Bronchial epithelial cell (primary cell): ENCODE measurements around the gene MYO3A. TPM values are rescaled to one million over a fixed set of nuclear protein-coding genes. Genes with fewer than 3 reads are reported as not detected.
"Not testable (repeated sequence)": the region's sequence is repeated elsewhere in the genome, so short reads cannot be mapped to it uniquely, and the experiment has no call there.

ENCODE experiments used
- DNase-seq: peaks from one replicate; pipeline ENCODE4 v3.0.0-alpha.2; 2010; ENCODE audit warnings: low read depth
- FAIRE-seq: peaks from 2 replicates; lab custom pipeline; 2011; peaks lifted over from hg19 to GRCh38; lab: Jason Lieb, UNC
- H3K27me3 ChIP-seq: 2 replicates; pipeline ENCODE4 v1.5.1; 2011; ENCODE audit warnings: low read length; ENCODE audit not compliant: control insufficient read depth, insufficient read depth
- H3K36me3 ChIP-seq: 2 replicates; pipeline ENCODE4 v1.5.1; 2011; ENCODE audit warnings: low read length; ENCODE audit not compliant: control insufficient read depth, insufficient read depth
- H3K4me3 ChIP-seq: 2 replicates; pipeline ENCODE4 v1.5.1; 2011; ENCODE audit warnings: mild to moderate bottlenecking, low read depth, low read length, control low read depth
- total RNA-seq: library from RNA; depleted of rRNA; stranded (reverse); fragments of >200 nt; gene quantifications from 2 replicates; pipeline ENCODE4 v1.2.1, GENCODE V29; 2014
- TF ChIP-seq, protein P1 (sequence below): IDR thresholded peaks from 2 replicates; pipeline ENCODE4 v1.5.1; 2011; ENCODE audit warnings: mild to moderate bottlenecking, moderate library complexity, low read length, control low read depth, inconsistent platforms; ENCODE audit not compliant: insufficient read depth, severe bottlenecking

The MYO3A gene
- total RNA-seq, 1 donor from 2014 or later, result not detected

DNA sequence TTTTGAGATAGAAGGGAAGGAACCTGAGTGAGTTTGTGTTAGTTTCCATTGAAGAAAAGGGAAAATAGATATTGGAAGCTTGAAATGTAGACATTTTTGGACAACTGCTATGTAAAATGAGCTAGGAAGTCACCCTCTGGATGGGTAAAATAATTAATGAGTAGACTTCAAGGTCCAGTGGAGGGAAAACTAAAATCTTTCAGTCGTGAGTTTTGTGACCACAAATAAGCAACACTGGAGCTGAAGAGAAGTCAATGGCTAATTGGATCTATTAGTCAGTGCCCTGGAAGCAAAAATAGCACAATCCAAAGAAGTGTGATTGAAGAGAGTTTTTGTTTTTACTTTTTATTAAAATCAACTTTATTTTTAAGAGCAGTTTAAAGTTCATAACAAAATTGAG lies 123.4 kb downstream of the MYO3A start:
- no peak for DNase-seq
- TF ChIP-seq, protein P1, sequence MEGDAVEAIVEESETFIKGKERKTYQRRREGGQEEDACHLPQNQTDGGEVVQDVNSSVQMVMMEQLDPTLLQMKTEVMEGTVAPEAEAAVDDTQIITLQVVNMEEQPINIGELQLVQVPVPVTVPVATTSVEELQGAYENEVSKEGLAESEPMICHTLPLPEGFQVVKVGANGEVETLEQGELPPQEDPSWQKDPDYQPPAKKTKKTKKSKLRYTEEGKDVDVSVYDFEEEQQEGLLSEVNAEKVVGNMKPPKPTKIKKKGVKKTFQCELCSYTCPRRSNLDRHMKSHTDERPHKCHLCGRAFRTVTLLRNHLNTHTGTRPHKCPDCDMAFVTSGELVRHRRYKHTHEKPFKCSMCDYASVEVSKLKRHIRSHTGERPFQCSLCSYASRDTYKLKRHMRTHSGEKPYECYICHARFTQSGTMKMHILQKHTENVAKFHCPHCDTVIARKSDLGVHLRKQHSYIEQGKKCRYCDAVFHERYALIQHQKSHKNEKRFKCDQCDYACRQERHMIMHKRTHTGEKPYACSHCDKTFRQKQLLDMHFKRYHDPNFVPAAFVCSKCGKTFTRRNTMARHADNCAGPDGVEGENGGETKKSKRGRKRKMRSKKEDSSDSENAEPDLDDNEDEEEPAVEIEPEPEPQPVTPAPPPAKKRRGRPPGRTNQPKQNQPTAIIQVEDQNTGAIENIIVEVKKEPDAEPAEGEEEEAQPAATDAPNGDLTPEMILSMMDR, result no peak
- Histone ChIP-seq H3K4me3 (no peak overlapping the region), H3K27me3 (no peaks in the 10 kb centered on the region), H3K36me3 (no peaks in the 10 kb centered on the region)
- no peak for FAIRE-seq

DNA sequence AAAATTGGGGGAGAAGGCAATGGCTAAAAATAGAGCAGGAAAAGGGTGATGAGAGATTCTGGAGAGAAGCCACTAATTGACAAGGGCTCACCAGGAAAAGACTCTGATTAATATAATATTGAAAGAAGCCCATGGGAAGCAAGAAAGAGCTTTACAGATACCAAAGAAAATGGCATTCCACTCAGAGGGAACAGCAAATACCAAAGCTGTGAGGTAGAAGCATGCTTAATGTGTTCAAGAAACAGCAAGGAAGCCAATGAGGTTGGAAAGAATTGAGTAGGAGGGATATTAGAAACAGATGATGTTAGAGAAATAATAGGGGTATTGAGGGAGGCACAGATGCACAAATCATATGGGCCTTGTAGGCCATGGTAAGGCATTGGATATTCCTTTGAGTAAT lies 130.1 kb downstream of the MYO3A start:
- no peak for FAIRE-seq

DNA sequence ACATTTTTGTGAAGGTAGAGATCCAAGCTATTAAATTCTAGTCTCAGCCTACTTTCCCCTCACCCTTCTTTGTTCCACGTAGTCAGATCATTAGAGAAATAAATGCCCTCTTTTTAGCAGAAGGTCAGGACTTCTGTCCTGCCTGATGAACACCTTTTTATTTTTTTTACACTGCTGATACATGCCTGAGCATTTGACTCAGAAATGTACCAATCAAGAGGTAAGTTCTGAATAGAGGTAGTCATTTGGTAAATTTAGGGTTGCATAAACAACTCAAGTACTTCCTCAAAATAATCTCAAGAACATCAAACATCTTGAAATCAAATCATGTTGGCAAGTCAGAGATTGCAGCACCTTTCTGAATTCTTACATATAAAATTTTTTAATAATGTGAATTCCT lies 133.7 kb downstream of the MYO3A start:
- no peaks in the 10 kb centered on the region for H3K27me3 ChIP-seq
- FAIRE-seq, result no peak
- H3K4me3 ChIP-seq, result no peak overlapping the region
- TF ChIP-seq, protein P1, result no peak
- DNase-seq, result peak; percentile 1
- H3K36me3 ChIP-seq, result no peaks in the 10 kb centered on the region

More for the DNA sequence above, 130.1 kb downstream of the MYO3A start:
- no peaks in the 10 kb centered on the region for H3K36me3 ChIP-seq
- DNase-seq, result no peak
- no peaks in the 10 kb centered on the region for H3K27me3 ChIP-seq
- H3K4me3 ChIP-seq, result no peak overlapping the region
- TF ChIP-seq, protein P1, result no peak

DNA sequence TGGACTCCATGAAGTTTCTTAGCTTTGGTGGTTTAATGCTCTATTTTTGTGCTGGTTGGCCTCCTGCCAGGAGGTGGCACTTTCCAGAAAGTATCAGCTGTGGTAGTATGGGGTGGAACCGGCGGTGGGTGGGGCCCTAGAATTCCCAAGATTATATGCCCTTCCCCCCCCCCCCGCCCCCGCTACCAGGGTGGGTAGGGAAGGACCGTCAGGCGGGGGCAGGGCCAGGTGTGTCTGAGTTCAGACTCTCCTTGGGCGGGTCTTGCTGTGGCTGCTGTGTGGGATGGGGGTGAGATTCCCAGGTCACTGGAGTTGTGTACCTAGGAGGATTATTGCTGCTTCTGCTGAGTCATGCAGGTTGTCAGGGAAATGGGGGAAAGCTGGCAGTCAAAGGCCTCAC lies 146.9 kb downstream of the MYO3A start:
- not testable (repeated sequence) for DNase-seq, H3K36me3 ChIP-seq, H3K27me3 ChIP-seq, H3K4me3 ChIP-seq, FAIRE-seq

DNA sequence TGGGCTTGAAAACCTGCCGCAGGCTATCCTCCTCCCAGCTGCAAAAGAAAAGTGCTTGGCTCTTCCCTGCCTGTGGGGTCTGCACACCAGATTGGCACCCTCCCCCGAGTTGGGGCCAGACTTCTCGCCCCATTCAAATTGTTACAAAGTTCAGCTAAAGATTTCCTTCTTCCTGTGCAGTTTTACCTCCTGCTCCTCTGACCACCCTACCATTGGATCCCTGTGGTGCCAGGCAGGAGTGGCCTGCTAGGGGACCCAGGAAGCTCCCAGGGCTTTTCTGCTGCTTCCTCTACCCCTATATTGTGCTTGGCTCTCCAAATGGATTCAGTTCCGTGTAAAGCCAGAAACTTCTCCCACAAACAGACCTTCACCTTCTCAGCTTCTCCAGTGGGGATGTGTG lies 147.4 kb downstream of the MYO3A start:
- no peak for DNase-seq
- TF ChIP-seq, protein P1, result no peak
- Histone ChIP-seq H3K4me3 (no peak overlapping the region), H3K27me3 (no peaks in the 10 kb centered on the region), H3K36me3 (no peaks in the 10 kb centered on the region)
- FAIRE-seq, result no peak

DNA sequence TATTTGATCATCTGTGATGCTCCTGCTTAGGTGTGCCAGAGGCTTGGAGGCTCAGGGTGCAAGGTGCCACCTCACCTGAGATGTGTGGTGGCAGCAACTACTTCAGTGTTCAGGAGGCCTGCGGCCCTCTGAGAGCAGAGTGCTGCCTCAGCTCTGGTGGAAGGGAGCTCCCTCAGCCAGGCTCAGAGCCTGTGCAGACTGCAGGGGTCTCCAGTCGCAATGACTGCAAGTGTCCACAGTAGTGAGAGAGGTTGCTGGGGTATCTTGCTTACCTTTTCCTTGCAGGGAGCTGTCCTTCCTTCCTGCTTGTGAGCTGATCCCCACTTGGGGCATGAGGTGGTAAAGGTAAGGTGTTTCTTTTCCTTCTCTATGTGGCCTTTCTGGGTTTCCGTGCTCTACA lies 151.5 kb downstream of the MYO3A start:
- Histone ChIP-seq H3K4me3 (no peak overlapping the region), H3K27me3 (no peaks in the 10 kb centered on the region), H3K36me3 (no peaks in the 10 kb centered on the region)
- no peak for FAIRE-seq
- TF ChIP-seq, protein P1, result no peak
- no peak for DNase-seq
